GM13977 (cell line): ENCODE results near the gene RO60.

Experiments used
- DNase-seq: peaks from one replicate; pipeline ENCODE4 v3.0.0; 2012; ENCODE audit warnings: low spot score
- CTCF ChIP-seq: IDR thresholded peaks from 2 replicates; pipeline ENCODE4 v1.5.1; 2012; ENCODE audit warnings: mild to moderate bottlenecking, control low read depth; ENCODE audit not compliant: insufficient read depth; ENCODE audit errors: extremely low read depth, missing control alignments
- in situ Hi-C: fragments of 300-500 bp; cut with MboI; formaldehyde crosslinking; loops from one replicate; pipeline ENCODE4 v1.12.0; 2022; ENCODE audit warnings: low sequenced_read_pairs, low pct_unique_long_range_greater_than_20kb, mixed read lengths, inconsistent platforms; ENCODE audit not compliant: unreplicated experiment

The RO60 gene

GRCh38 chr1:193104502-193104906, 45.1 kb downstream of the RO60 start:
- no peak for TF ChIP-seq CTCF
- in situ Hi-C loops: no loop called here
- DNase-seq: peak; percentile 60

- peak; percentile 18 for TF ChIP-seq CTCF
- DNase-seq: peak; percentile 95
- in situ Hi-C loops: no loop called here
These were observed 45.8 kb downstream of the RO60 start, which contains the start of gene GLRX2 for GRCh38 chr1:193104907-193105820. Gene GLRX2 (minus strand): TSS chr1:193105414. CDS start chr1:193105382, 32 bp downstream.

GRCh38 chr1:193105821-193106177, 46.4 kb downstream of the RO60 start:
- no peak for DNase-seq
- TF ChIP-seq CTCF: no peak
- in situ Hi-C loops: no loop called here

GRCh38 chr1:193108471-193108870, 49.1 kb downstream of the RO60 start:
- DNase-seq: no peak
- no peak for TF ChIP-seq CTCF
- in situ Hi-C loops: no loop called here
